Calu3 (cell line): Measurements from ENCODE around the gene DROSHA. TPM values are rescaled to one million over a fixed set of nuclear protein-coding genes. Genes with fewer than 3 reads are reported as not detected.

Experiments used
- BruUV-seq: library from RNA; stranded (reverse); fragments of 400-500 nt; replicated peaks from 2 replicates; lab custom pipeline; 2021; lab: Mats Ljungman, UMichigan
- CTCF ChIA-PET: fragments of 300-600 bp; sonication (Branson Sonifier 250); formaldehyde crosslinking; loops from one replicate; lab custom pipeline; 2022; ENCODE audit warnings: antibody characterized with exemption; lab: Charles Lee
- DNase-seq: peaks from one replicate; pipeline ENCODE4 v3.0.0; 2022
- H3K27ac Mint-ChIP-seq: one replicate; pipeline ENCODE4 v1.8.0; 2022; ENCODE audit warnings: mixed read lengths; ENCODE audit not compliant: unreplicated experiment
- H3K27me3 Mint-ChIP-seq: one replicate; pipeline ENCODE4 v1.8.0; 2022; ENCODE audit warnings: mixed read lengths; ENCODE audit not compliant: unreplicated experiment
- H3K36me3 Mint-ChIP-seq: one replicate; pipeline ENCODE4 v1.8.0; 2022; ENCODE audit warnings: mild to moderate bottlenecking, moderate library complexity, mixed read lengths; ENCODE audit not compliant: insufficient read depth, unreplicated experiment
- H3K4me1 Mint-ChIP-seq: one replicate; pipeline ENCODE4 v1.8.0; 2022; ENCODE audit warnings: mild to moderate bottlenecking, low read depth, mixed read lengths; ENCODE audit not compliant: unreplicated experiment
- H3K4me3 Mint-ChIP-seq: one replicate; pipeline ENCODE4 v1.8.0; 2022; ENCODE audit warnings: mild to moderate bottlenecking, low read depth, moderate library complexity, mixed read lengths; ENCODE audit not compliant: unreplicated experiment
- H3K9me3 Mint-ChIP-seq: one replicate; pipeline ENCODE4 v1.8.0; 2022; ENCODE audit warnings: low read depth, mixed read lengths; ENCODE audit not compliant: unreplicated experiment
- CTCF ChIP-seq: fragments of 200-600 bp; IDR thresholded peaks from one replicate; pipeline ENCODE4 v1.8.0; 2022; ENCODE audit warnings: antibody characterized with exemption; ENCODE audit not compliant: unreplicated experiment
- intact Hi-C: fragments of 100-400 bp; cut with micrococcal nuclease; formaldehyde crosslinking; loops from one replicate; pipeline ENCODE4 v1.10.0; 2022; ENCODE audit not compliant: unreplicated experiment
- total RNA-seq: library from RNA; stranded (reverse); gene quantifications from 2 replicates; pipeline ENCODE4 v1.2.3, GENCODE V29; 2022

Gene DROSHA
- total RNA-seq, 1 experiment from 2014 or later, result 72.5 TPM

GRCh38 chr5:31496301-31496700 is 35.6 kb downstream of the DROSHA start:
- no TSS peak for BruUV-seq
- H3K27ac Mint-ChIP-seq, result no peak overlapping the region
- H3K36me3 Mint-ChIP-seq, result peaks cover 12% of the 10 kb centered on the region
- H3K4me3 Mint-ChIP-seq, result no peak overlapping the region
- CTCF ChIA-PET, result no interaction called here
- H3K4me1 Mint-ChIP-seq, result no peaks in the 10 kb centered on the region
- DNase-seq, result no peak
- no peaks in the 10 kb centered on the region for H3K27me3 Mint-ChIP-seq
- H3K9me3 Mint-ChIP-seq, result no peaks in the 10 kb centered on the region
- no peak for TF ChIP-seq CTCF
- intact Hi-C loops, result no loop called here

- H3K27me3 Mint-ChIP-seq, result no peaks in the 10 kb centered on the region
- BruUV-seq, result no TSS peak
- no peaks in the 10 kb centered on the region for H3K4me1 Mint-ChIP-seq
- no peak overlapping the region for H3K27ac Mint-ChIP-seq
- H3K4me3 Mint-ChIP-seq, result no peak overlapping the region
- no peak for TF ChIP-seq CTCF
- H3K36me3 Mint-ChIP-seq, result peaks cover 12% of the 10 kb centered on the region
- H3K9me3 Mint-ChIP-seq, result no peaks in the 10 kb centered on the region
- DNase-seq, result no peak
- CTCF ChIA-PET, result no interaction called here
- intact Hi-C loops, result no loop called here
Observed at GRCh38 chr5:31495336-31495735, 36.6 kb downstream of the DROSHA start.

GRCh38 chr5:31492869-31493268 is 39.0 kb downstream of the DROSHA start:
- no peak for TF ChIP-seq CTCF
- Mint-ChIP-seq H3K27me3 (no peaks in the 10 kb centered on the region), H3K9me3 (no peaks in the 10 kb centered on the region), H3K4me3 (no peak overlapping the region), H3K4me1 (no peaks in the 10 kb centered on the region), H3K36me3 (peaks cover 16% of the 10 kb centered on the region), H3K27ac (no peak overlapping the region)
- intact Hi-C loops, result no loop called here
- CTCF ChIA-PET, result interaction anchor here (0.6 kb wide), 1 partner anchor 461 kb away, joined by 3 read pairs; no protein-coding TSS in a partner anchor
- no peak for DNase-seq
- BruUV-seq, result no TSS peak

- H3K27me3 Mint-ChIP-seq, result no peaks in the 10 kb centered on the region
- CTCF ChIA-PET, result no interaction called here
- no peak overlapping the region for H3K27ac Mint-ChIP-seq
- no peaks in the 10 kb centered on the region for H3K9me3 Mint-ChIP-seq
- intact Hi-C loops, result no loop called here
- no peak overlapping the region for H3K4me3 Mint-ChIP-seq
- DNase-seq, result no peak
- H3K4me1 Mint-ChIP-seq, result no peaks in the 10 kb centered on the region
- TF ChIP-seq CTCF, result no peak
- H3K36me3 Mint-ChIP-seq, result peaks cover 18% of the 10 kb centered on the region
- BruUV-seq, result no TSS peak
Observed at GRCh38 chr5:31487506-31487905, 44.4 kb downstream of the DROSHA start.
